NCI-H2081 (cell line): ENCODE results near the gene ABR.
"Not testable (repeated sequence)": the region's sequence is repeated elsewhere in the genome, so short reads cannot be mapped to it uniquely, and the experiment has no call there.

Experiments
- DNase-seq, 2 experiments: peaks; one replicate each; lab custom pipeline; 2025; lab: John Stamatoyannopoulos, UW

Gene ABR

GRCh38 chr17:1201132-1201702 lies 21.4 kb upstream of the ABR start:
- DNase-seq: no peak

DNA sequence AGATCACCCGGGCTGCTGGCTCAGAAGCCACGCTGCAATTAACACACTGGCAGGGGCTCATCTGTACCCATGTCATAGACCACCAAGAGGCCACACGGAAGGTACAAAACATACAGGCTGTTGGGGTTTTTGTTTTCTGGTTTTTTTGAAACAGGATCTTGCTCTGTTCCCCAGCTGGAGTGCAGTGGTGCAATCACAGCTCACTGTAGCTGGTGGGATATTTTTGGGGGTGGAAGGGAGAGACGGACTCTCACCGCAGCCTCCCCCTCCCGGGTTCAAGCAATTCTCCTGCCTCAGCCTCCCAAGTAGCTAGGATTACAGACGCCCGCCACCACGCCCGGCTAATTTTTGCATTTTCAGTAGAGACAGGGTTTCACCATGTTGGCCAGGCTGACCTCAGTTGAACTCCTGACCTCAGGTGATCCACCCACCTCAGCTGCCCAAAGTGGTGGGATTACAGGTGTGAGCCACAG lies 19.5 kb upstream of the ABR start:
- DNase-seq: not testable (repeated sequence)

DNA sequence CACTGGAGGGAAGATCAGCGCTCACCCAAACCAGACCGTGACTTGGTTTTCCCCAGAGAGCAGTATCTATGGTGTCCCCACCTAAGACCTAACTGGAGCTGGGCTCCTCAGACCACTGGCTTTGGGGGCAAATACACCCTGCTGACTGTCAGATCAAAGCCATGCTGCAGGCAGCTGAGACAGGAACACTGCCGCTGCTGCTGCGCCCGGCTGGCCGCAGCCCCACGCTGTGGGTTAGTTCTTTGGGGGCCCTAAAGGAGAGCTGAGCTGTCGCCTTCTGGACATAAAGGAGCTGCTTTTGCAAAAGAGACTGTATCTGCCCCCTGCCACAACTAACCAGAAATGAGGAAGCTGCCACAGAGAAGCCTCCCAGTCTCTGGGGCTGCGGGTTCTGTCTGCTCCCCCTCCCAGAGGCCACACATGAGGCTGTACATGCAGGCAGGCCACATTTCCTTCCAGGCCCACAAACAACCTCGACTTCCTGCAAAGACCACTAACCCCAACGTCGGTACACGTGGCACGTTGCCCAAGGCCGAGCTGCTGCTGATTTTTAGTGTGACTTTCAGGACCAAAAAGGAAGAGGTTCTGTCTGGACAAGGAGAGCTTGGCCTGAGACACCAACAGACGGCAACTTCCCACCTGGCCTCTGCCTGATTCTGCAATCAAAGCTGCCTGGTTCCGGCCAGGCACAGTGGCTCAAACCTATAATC lies 18.2 kb upstream of the ABR start:
- no peak for DNase-seq

DNA sequence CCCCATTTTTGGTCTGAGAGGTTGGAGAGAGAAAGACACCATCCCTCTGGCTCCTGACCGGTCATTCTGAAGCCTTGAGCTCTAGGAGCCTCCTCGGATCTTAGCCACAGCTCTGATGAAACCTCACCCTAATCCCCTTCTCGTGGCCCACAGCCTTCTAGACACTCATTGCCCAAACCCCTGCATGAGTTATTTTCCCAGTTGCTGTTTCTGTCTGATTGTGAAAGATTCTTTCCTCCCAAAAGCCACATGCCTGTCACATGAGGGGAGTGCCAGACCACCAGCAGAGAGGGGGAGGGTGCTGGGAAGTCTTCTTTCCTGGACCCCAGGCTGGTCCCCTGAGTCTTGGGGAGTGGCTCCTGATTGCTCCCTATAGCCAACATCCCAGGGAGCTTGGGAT lies 17.6 kb upstream of the ABR start:
- no peak for DNase-seq

DNA sequence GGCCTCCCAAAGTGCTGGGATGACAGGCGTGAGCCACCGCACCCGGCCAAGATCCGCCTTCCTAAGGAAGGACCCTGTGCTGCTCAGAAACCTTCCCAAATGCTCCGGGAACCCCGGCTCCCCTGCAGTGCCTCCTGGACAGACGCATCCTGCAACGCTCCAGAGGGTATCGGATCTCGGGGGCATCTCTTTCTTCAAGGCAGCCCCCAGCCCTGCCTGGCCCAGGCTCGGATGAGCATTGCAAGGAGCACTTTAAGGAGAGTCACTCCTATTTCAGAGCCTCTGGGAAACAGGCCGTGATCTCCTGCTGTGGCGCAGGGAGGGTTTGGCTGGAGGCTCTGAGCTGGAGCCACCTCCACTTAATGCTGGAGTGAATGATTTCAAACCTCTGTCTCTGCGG lies 17.2 kb upstream of the ABR start:
- no peak for DNase-seq

DNA sequence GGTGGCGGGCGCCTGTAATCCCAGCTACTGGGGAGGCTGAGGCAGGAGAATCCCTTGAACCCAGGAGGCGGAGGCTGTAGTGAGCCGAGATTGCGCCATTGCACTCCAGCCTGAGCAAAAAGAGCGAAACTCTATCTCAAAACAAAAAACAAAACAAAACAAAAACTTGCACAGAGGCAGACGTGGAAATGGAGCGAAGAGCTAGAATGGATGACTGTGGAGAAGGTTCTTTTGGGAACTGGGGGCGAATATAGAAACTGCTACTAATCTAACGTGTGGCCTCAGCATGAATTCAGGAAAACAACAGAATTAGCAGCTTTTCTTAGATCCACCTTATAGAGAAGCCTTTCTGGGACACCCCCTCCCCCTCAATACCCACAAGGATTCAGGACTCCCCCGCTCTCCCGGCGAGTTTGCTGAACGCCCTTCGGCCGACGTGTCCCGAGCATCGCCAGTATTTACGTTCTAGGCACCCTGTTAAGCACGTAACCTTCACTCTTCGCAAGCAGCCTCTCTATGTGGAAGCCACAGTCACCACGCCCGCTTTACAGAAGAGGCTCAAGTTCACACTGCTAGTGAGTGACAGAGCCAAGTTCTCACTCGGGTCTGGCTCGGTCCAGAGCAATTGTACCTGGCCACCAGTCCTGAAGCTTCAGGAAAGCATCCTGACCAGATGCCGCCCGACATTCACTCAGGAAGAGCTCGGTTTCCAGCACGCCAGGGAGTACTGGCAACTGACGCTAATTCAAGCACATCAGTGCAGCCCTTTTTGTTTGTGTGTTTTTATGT lies 13.3 kb upstream of the ABR start:
- no peak for DNase-seq

- DNase-seq: no peak
These were observed 11.1 kb upstream of the ABR start for GRCh38 chr17:1190751-1191331.

GRCh38 chr17:1188812-1189504 lies 9.2 kb upstream of the ABR start:
- DNase-seq: no peak

DNA sequence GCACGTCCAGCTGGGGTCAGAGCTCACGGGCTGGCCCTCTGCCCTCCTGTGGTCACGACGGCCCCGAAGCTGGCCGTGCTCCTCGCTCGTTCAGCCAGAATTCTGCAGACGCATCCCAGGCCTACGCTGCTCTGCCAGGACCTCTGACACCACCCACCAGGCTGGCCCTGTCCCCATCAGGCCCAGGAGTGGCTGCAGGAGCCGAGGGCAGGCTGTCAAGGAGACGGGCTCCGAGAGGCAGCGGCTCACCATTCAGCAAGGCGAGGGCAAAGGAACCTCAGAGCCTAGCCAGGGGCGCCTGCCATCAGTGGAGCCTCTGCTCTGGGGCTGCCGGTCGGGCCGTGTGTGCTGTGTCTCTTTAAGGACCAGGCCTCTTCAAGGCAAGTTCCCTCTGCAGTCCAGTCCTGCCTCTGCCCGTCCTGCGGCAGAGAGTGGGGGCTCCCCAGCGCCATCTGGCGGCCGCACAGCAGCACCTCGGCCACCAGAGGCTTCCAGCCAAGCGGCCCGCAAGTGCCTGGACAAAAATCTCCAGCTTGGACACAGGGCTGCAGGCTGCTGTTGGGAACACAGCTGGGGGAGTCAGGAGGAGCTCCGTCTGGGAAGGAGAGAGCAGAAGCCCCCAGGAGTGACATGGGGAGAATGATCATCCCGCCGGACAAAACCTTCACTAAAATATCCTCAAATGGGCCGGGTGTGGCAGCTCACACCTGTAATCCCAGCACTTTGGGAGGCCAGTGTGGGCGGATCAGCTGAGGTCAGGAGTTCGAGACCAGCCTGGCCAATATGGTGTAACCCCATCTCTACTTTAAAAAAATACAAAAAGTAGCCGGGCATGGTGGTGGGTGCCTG lies 7.4 kb upstream of the ABR start:
- peak; percentile 38 to 39 for DNase-seq

- DNase-seq: no peak
These were observed 6.5 kb upstream of the ABR start for GRCh38 chr17:1186214-1186820.

DNA sequence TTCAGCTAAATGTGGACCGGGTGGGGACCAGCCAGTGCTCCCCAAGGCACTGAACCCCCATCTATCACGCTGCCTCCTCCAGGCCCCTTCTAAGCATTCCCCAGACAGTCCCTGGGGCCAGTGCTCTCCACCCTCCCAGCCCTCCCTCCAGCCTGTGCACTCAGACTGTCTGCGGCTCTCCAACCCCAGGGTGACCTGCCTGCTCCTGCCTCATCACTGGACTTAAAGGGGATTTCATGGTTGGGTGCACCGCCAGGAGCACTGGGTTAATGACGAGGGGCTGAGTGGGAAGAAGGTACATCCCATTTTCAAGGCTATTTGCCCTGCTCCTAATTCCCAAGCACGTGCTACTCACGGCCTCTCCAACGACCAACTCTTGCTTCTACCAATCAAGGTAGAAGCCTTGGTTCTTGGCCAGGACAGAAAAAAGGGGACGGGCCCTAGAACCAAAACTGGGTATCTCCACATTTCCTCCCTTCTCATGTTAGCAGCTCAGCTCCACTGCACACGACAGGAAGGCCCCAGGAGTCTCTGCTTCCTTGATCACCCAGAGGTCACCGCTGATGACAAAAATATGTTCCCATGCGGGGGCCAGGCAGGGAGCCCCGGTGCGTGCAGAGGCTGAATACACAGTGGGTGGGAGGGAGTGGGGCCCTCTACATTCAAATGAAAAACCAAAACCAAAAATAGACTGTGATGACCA lies 3.5 kb upstream of the ABR start:
- DNase-seq: no peak

- DNase-seq: no peak
These were observed 3.0 kb upstream of the ABR start for GRCh38 chr17:1182811-1183170.

GRCh38 chr17:1181753-1182137 lies 2.0 kb upstream of the ABR start:
- DNase-seq: no peak

GRCh38 chr17:1180958-1181752 lies 1.4 kb upstream of the ABR start:
- no peak for DNase-seq

- DNase-seq: no peak
These were observed 516 bp downstream of the ABR start for GRCh38 chr17:1179112-1179817.

GRCh38 chr17:1177016-1177700 lies 2.6 kb downstream of the ABR start:
- DNase-seq: no peak

- no peak for DNase-seq
These were observed 5.4 kb downstream of the ABR start for GRCh38 chr17:1174263-1174880.
